Activated naive CD4-positive, alpha-beta T cell treated with anti-CD3 and anti-CD28 coated beads, Interleukin-2, amount 50 U/mL, for 72 hours (primary cell): Measurements from ENCODE around the gene CHML. TPM values are rescaled to one million over a fixed set of nuclear protein-coding genes. Genes with fewer than 3 reads are reported as not detected.
"Not testable (repeated sequence)": the region's sequence is repeated elsewhere in the genome, so short reads cannot be mapped to it uniquely, and the experiment has no call there.

ENCODE experiments used
- ATAC-seq, 2 donors: fragments of 150-1000 bp; cut with Tn5 transposase; 2 replicates each; pipeline ENCODE4 v1.10.0; 2021; ENCODE audit warnings: mild to moderate bottlenecking in 2 of 2, moderate library complexity in 2 of 2
- DNase-seq, 2 donors: peaks; one replicate each; pipeline ENCODE4 v3.0.0; 2021 to 2022; ENCODE audit warnings: low spot score in 2 of 2
- H3K27ac Mint-ChIP-seq, 2 donors: one replicate each; pipeline ENCODE4 v1.8.0; 2022; ENCODE audit warnings: mild to moderate bottlenecking in 2 of 2, mixed read lengths in 2 of 2
- H3K36me3 Mint-ChIP-seq, 2 donors: one replicate each; pipeline ENCODE4 v1.8.0; 2022; ENCODE audit warnings: mixed read lengths in 2 of 2
- H3K9me3 Mint-ChIP-seq, 2 donors: one replicate each; pipeline ENCODE4 v1.8.0; 2022; ENCODE audit warnings: mixed read lengths in 2 of 2
- total RNA-seq, 2 donors: library from RNA; stranded (reverse); gene quantifications; one replicate each; pipeline ENCODE4 v1.2.3, GENCODE V29; 2022

The CHML gene
- total RNA-seq = 10 to 100 TPM; 13.1 to 16.2 TPM

- Mint-ChIP-seq H3K9me3 (peaks cover 10 to 18% of the 10 kb centered on the region in 2 donors), H3K27ac (peak within 1 kb of the TSS; percentile 85 to 90), H3K36me3 (peaks cover 20 to 31% of the 10 kb centered on the region in 2 donors)
- peak; percentile 92 to 96 for DNase-seq
- ATAC-seq = peak; percentile 97 to 98
These were observed at the start of gene CHML, which contains the start of gene OPN3 for GRCh38 chr1:241640149-241640866. Gene CHML, minus strand, starts transcription at chr1:241640369. Its CDS starts 4,603 bp downstream, at chr1:241635766. Gene OPN3, minus strand, starts transcription at chr1:241640369. Its CDS starts 115 bp downstream, at chr1:241640254.

- DNase-seq (no peak), ATAC-seq (no peak)
- Mint-ChIP-seq H3K36me3 (no peaks in the 10 kb centered on the region), H3K27ac (no peak overlapping the region), H3K9me3 (no peaks in the 10 kb centered on the region)
These were observed 48.8 kb upstream of the CHML start for GRCh38 chr1:241688940-241689368.

- Mint-ChIP-seq H3K36me3 (peaks cover 12 to 16% of the 10 kb centered on the region in 2 donors), H3K27ac (no peak overlapping the region), H3K9me3 (peaks cover 3 to 19% of the 10 kb centered on the region in 2 donors)
- DNase-seq (no peak), ATAC-seq (no peak)
These were observed 43.9 kb upstream of the CHML start for GRCh38 chr1:241684108-241684507.

GRCh38 chr1:241682921-241683320, 42.8 kb upstream of the CHML start:
- Mint-ChIP-seq H3K36me3 (peaks cover 12 to 16% of the 10 kb centered on the region in 2 donors), H3K27ac (no peak overlapping the region), H3K9me3 (peaks cover 3 to 19% of the 10 kb centered on the region in 2 donors)
- DNase-seq (no peak), ATAC-seq (no peak)

GRCh38 chr1:241681861-241682448, 41.8 kb upstream of the CHML start:
- H3K36me3 Mint-ChIP-seq = peaks cover 12 to 16% of the 10 kb centered on the region in 2 donors
- H3K9me3 Mint-ChIP-seq = peaks cover 3 to 19% of the 10 kb centered on the region in 2 donors
- not testable (repeated sequence) for H3K27ac Mint-ChIP-seq, ATAC-seq, DNase-seq

- no peak for ATAC-seq
These were observed 39.8 kb upstream of the CHML start for GRCh38 chr1:241679961-241680360.

GRCh38 chr1:241679404-241679803, 39.2 kb upstream of the CHML start:
- ATAC-seq (no peak), DNase-seq (no peak)
- H3K9me3 Mint-ChIP-seq = peaks cover 3 to 19% of the 10 kb centered on the region in 2 donors
- H3K27ac Mint-ChIP-seq = no peak overlapping the region
- peaks cover 12 to 16% of the 10 kb centered on the region in 2 donors for H3K36me3 Mint-ChIP-seq

More at GRCh38 chr1:241679961-241680360, 39.8 kb upstream of the CHML start:
- no peak for DNase-seq
- Mint-ChIP-seq H3K36me3 (peaks cover 12 to 16% of the 10 kb centered on the region in 2 donors), H3K9me3 (peaks cover 3 to 19% of the 10 kb centered on the region in 2 donors), H3K27ac (no peak overlapping the region)

GRCh38 chr1:241678536-241678935, 38.4 kb upstream of the CHML start:
- ATAC-seq (no peak), DNase-seq (no peak)
- H3K36me3 Mint-ChIP-seq = peaks cover 12 to 16% of the 10 kb centered on the region in 2 donors
- peaks cover 3 to 19% of the 10 kb centered on the region in 2 donors for H3K9me3 Mint-ChIP-seq
- no peak overlapping the region for H3K27ac Mint-ChIP-seq

- Mint-ChIP-seq H3K36me3 (peaks cover 10 to 12% of the 10 kb centered on the region in 2 donors), H3K9me3 (peaks cover 3 to 18% of the 10 kb centered on the region in 2 donors), H3K27ac (peak overlapping the region; percentile 91 to 93)
- peak in 1 of 2 donors; percentile 31 for DNase-seq
- peak; percentile 98 to 99 for ATAC-seq
These were observed 37.0 kb upstream of the CHML start for GRCh38 chr1:241677201-241677600.

GRCh38 chr1:241675983-241676382, 35.8 kb upstream of the CHML start:
- peaks cover 0 to 12% of the 10 kb centered on the region in 2 donors for H3K9me3 Mint-ChIP-seq
- ATAC-seq (no peak), DNase-seq (no peak)
- peaks cover 0 to 6% of the 10 kb centered on the region in 2 donors for H3K36me3 Mint-ChIP-seq
- peak overlapping the region in 1 of 2 donors; percentile 55 for H3K27ac Mint-ChIP-seq

- H3K9me3 Mint-ChIP-seq = peaks cover 0 to 5% of the 10 kb centered on the region in 2 donors
- no peak for DNase-seq
- ATAC-seq = no peak
- H3K27ac Mint-ChIP-seq = no peak overlapping the region
- H3K36me3 Mint-ChIP-seq = no peaks in the 10 kb centered on the region
These were observed 34.7 kb upstream of the CHML start for GRCh38 chr1:241674805-241675384.

GRCh38 chr1:241672301-241672700, 32.1 kb upstream of the CHML start:
- ATAC-seq (no peak), DNase-seq (no peak)
- H3K36me3 Mint-ChIP-seq = peaks cover 5% of the 10 kb centered on the region in 2 donors
- H3K27ac Mint-ChIP-seq = peak overlapping the region in 1 of 2 donors; percentile 4
- H3K9me3 Mint-ChIP-seq = peaks cover 0 to 10% of the 10 kb centered on the region in 2 donors

- DNase-seq (no peak), ATAC-seq (no peak)
- H3K36me3 Mint-ChIP-seq = peaks cover 5% of the 10 kb centered on the region in 2 donors
- peaks cover 0 to 5% of the 10 kb centered on the region in 2 donors for H3K9me3 Mint-ChIP-seq
- H3K27ac Mint-ChIP-seq = no peak overlapping the region
These were observed 26.2 kb upstream of the CHML start for GRCh38 chr1:241666419-241666818.

- no peak for ATAC-seq
These were observed 20.3 kb upstream of the CHML start for GRCh38 chr1:241660424-241660972.

GRCh38 chr1:241659016-241659415, 18.8 kb upstream of the CHML start:
- H3K36me3 Mint-ChIP-seq, DNase-seq, ATAC-seq, H3K27ac Mint-ChIP-seq, H3K9me3 Mint-ChIP-seq: not testable (repeated sequence)

More at GRCh38 chr1:241660424-241660972, 20.3 kb upstream of the CHML start:
- Mint-ChIP-seq H3K36me3 (no peaks in the 10 kb centered on the region), H3K27ac (no peak overlapping the region), H3K9me3 (no peaks in the 10 kb centered on the region)
- no peak for DNase-seq

- ATAC-seq (no peak), DNase-seq (no peak)
- Mint-ChIP-seq H3K27ac (no peak overlapping the region), H3K9me3 (peaks cover 0 to 5% of the 10 kb centered on the region in 2 donors), H3K36me3 (no peaks in the 10 kb centered on the region)
These were observed 18.1 kb upstream of the CHML start for GRCh38 chr1:241658081-241658793.
